PC-9 (cell line): ENCODE data around the gene ANTXR2. TPM values are rescaled to one million over a fixed set of nuclear protein-coding genes. Genes with fewer than 3 reads are reported as not detected.

Source experiments
- BruUV-seq: library from RNA; stranded (reverse); fragments of 400-500 nt; replicated peaks from 2 replicates; lab custom pipeline; 2021; lab: Mats Ljungman, UMichigan
- CTCF ChIA-PET: fragments of 300-600 bp; sonication (Branson Sonifier 250); formaldehyde crosslinking; loops from one replicate; lab custom pipeline; 2022; ENCODE audit warnings: antibody characterized with exemption; lab: Charles Lee
- POLR2A ChIA-PET: fragments of 300-600 bp; sonication (Branson Sonifier 250); formaldehyde crosslinking; loops from one replicate; lab custom pipeline; 2022; ENCODE audit warnings: antibody characterized with exemption; ENCODE audit not compliant: unreplicated experiment; lab: Charles Lee
- DNase-seq, 2 experiments: peaks; one replicate each; pipeline versions ENCODE4 v3.0.0 to v3.0.0-alpha.2; 2015 to 2022; ENCODE audit warnings: mixed read lengths in 1 of 2
- H2AFZ ChIP-seq: fragments of 200-600 bp; sonication (generic); 2 replicates; pipeline ENCODE4 v1.8.1; 2017; ENCODE audit warnings: antibody characterized with exemption
- H3F3A ChIP-seq: fragments of 200-600 bp; sonication (generic); 2 replicates; pipeline ENCODE4 v1.8.1; 2017; ENCODE audit warnings: antibody characterized with exemption, mild to moderate bottlenecking, low read depth; ENCODE audit not compliant: insufficient read depth
- H3K27ac ChIP-seq: fragments of 200-600 bp; sonication (generic); 2 replicates; pipeline ENCODE4 v1.6.1; 2016; ENCODE audit warnings: mixed run types
- H3K27me3 ChIP-seq: fragments of 200-600 bp; sonication (generic); 2 replicates; pipeline ENCODE4 v1.6.1; 2016; ENCODE audit warnings: low read depth, mixed run types; ENCODE audit not compliant: insufficient read depth
- H3K36me3 ChIP-seq: fragments of 200-600 bp; sonication (generic); 2 replicates; pipeline ENCODE4 v1.6.1; 2016; ENCODE audit warnings: low read depth, mixed run types
- H3K4me1 ChIP-seq: fragments of 200-600 bp; sonication (generic); replicated peaks from 2 replicates; pipeline ENCODE4 v1.6.1; 2016; ENCODE audit warnings: mixed run types; ENCODE audit not compliant: insufficient read depth
- H3K4me2 ChIP-seq: fragments of 200-600 bp; sonication (generic); 2 replicates; pipeline ENCODE4 v1.6.1; 2017; ENCODE audit warnings: mixed run types
- H3K4me3 ChIP-seq: fragments of 200-600 bp; sonication (generic); 2 replicates; pipeline ENCODE4 v1.6.1; 2016; ENCODE audit warnings: mixed run types
- H3K79me2 ChIP-seq: fragments of 200-600 bp; sonication (generic); 2 replicates; pipeline ENCODE4 v1.6.1; 2017; ENCODE audit warnings: low read depth, mixed run types
- H3K9me2 ChIP-seq: fragments of 200-600 bp; sonication (generic); 2 replicates; pipeline ENCODE4 v1.8.1; 2017; ENCODE audit warnings: mild to moderate bottlenecking; ENCODE audit not compliant: insufficient read depth
- H3K9me3 ChIP-seq: fragments of 200-600 bp; sonication (generic); 2 replicates; pipeline ENCODE4 v1.8.1; 2016; ENCODE audit warnings: low read depth; ENCODE audit not compliant: insufficient read depth
- H4K20me1 ChIP-seq: fragments of 200-600 bp; sonication (generic); 2 replicates; pipeline ENCODE4 v1.8.1; 2017; ENCODE audit not compliant: insufficient read depth
- EZH2 ChIP-seq: fragments of 200-600 bp; sonication (generic); IDR thresholded peaks from 2 replicates; pipeline ENCODE4 v1.8.0; 2017; ENCODE audit warnings: antibody characterized with exemption, low read depth
- intact Hi-C: fragments of 100-400 bp; cut with micrococcal nuclease; formaldehyde crosslinking; loops from one replicate; pipeline ENCODE4 v1.10.0; 2022; ENCODE audit not compliant: unreplicated experiment
- total RNA-seq: library from RNA; stranded (reverse); gene quantifications from 2 replicates; pipeline ENCODE4 v1.2.3, GENCODE V29; 2021
- TF ChIP-seq, protein P1 (sequence below): fragments of 200-600 bp; sonication (generic); conservative IDR thresholded peaks from 2 replicates; pipeline ENCODE4 v1.6.1; 2017; ENCODE audit warnings: mixed run types, antibody characterized with exemption, mild to moderate bottlenecking, moderate library complexity

ANTXR2 gene
- total RNA-seq, 1 experiment from 2014 or later = 2.0 TPM

DNA sequence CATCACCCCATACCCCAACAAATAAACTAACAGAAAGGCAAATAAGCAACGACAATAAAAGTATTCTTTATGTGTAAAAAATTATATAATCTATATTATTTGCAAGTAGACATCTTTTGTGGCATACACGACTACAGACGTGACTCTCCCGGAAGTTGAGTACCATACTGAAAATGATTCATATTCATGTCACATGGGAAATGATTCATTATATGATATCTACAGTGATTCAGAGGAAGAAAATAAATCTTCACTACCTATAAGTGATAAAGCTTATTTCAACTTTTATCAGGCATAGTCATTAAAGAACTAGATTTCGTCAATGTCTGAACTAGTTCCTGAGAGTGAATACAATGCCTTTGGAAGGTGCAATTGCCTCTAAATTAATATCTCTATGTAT is 4.6 kb upstream of the ANTXR2 start:
- no peaks in the 10 kb centered on the region for H3K9me2 ChIP-seq
- no peaks in the 10 kb centered on the region for H3K36me3 ChIP-seq
- TF ChIP-seq, protein P1, sequence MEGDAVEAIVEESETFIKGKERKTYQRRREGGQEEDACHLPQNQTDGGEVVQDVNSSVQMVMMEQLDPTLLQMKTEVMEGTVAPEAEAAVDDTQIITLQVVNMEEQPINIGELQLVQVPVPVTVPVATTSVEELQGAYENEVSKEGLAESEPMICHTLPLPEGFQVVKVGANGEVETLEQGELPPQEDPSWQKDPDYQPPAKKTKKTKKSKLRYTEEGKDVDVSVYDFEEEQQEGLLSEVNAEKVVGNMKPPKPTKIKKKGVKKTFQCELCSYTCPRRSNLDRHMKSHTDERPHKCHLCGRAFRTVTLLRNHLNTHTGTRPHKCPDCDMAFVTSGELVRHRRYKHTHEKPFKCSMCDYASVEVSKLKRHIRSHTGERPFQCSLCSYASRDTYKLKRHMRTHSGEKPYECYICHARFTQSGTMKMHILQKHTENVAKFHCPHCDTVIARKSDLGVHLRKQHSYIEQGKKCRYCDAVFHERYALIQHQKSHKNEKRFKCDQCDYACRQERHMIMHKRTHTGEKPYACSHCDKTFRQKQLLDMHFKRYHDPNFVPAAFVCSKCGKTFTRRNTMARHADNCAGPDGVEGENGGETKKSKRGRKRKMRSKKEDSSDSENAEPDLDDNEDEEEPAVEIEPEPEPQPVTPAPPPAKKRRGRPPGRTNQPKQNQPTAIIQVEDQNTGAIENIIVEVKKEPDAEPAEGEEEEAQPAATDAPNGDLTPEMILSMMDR = no peak
- no peak for TF ChIP-seq EZH2
- peaks cover 14% of the 10 kb centered on the region for H3K4me1 ChIP-seq
- no peak for DNase-seq
- H3F3A ChIP-seq = no peaks in the 10 kb centered on the region
- BruUV-seq = no TSS peak
- no peak overlapping the region for H2AFZ ChIP-seq
- H3K4me2 ChIP-seq = no peak overlapping the region
- no peak overlapping the region for H3K27ac ChIP-seq
- intact Hi-C loops = loop anchor here (10.0 kb wide), 1 partner anchor 107 kb away; no protein-coding TSS in a partner anchor
- H4K20me1 ChIP-seq = no peaks in the 10 kb centered on the region
- H3K27me3 ChIP-seq = no peaks in the 10 kb centered on the region
- POLR2A ChIA-PET = no interaction called here
- no peak overlapping the region for H3K4me3 ChIP-seq
- no peaks in the 10 kb centered on the region for H3K79me2 ChIP-seq
- peaks cover 3% of the 10 kb centered on the region; the same call in 1 of the 2 replicates for H3K9me3 ChIP-seq
- CTCF ChIA-PET = no interaction called here

DNA sequence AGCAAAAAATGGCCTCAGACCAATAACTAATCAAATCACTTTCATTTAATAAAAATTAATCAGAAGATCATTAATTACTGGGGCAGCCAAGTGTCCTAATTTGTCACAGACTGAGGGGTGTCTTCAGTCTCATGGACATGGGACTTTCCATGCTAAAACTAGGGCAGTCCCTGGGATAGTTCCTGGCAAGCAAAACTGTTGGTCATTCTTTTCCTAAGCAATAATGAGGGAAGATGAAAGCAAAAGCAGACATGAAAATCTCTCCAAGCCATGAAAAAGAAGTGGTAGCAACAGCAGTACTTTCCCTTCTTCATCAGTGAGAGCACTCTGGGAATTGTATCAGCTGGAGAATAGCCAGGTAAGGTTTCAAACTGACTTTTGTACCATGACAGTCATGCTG is 3.7 kb upstream of the ANTXR2 start:
- H3F3A ChIP-seq = no peaks in the 10 kb centered on the region
- no peaks in the 10 kb centered on the region for H3K9me2 ChIP-seq
- H3K79me2 ChIP-seq = no peaks in the 10 kb centered on the region
- intact Hi-C loops = loop anchor here (10.0 kb wide), 1 partner anchor 108 kb away; no protein-coding TSS in a partner anchor
- CTCF ChIA-PET = no interaction called here
- no peaks in the 10 kb centered on the region for H3K27me3 ChIP-seq
- peaks cover 14% of the 10 kb centered on the region for H3K4me1 ChIP-seq
- H4K20me1 ChIP-seq = no peaks in the 10 kb centered on the region
- no peak overlapping the region for H3K4me3 ChIP-seq
- TF ChIP-seq, protein P1 = no peak
- no peak for TF ChIP-seq EZH2
- H3K27ac ChIP-seq = no peak overlapping the region
- H2AFZ ChIP-seq = no peak overlapping the region
- no peaks in the 10 kb centered on the region for H3K36me3 ChIP-seq
- POLR2A ChIA-PET = no interaction called here
- no peaks in the 10 kb centered on the region for H3K9me3 ChIP-seq
- DNase-seq = no peak
- no peak overlapping the region for H3K4me2 ChIP-seq
- no TSS peak for BruUV-seq

DNA sequence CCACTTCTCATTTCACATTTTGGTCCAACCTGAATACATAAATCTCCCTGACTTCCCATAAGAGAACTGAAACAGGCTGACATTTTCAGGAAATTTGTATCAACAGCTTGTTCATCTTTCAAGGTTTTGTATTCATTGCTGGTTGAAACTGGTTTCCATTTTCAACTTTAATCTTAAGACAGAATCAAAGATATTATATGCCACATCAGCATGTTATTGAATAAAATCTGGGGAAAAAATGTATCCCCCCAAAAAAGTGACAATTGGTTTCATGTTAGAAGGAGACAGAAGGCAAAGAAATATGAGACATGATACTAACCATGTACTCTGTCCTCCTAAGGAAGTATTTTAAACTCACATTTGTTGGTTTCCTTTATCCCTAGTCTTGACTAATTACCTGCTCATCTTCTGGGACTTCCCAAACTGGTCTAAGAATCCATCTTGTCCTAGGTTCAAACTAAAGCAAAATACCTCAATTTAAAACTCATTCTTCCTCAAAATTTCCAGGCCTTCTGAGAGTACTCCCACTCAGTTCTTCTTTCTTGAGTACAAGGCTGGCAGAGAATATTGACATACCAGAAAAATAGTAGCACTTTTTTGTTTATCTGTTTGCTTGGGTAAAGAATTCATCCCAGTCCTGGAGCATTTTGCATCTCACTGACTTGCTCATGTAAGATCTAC is 3.1 kb upstream of the ANTXR2 start:
- H3F3A ChIP-seq = no peaks in the 10 kb centered on the region; the same call in 1 of the 2 replicates
- H3K79me2 ChIP-seq = no peaks in the 10 kb centered on the region
- H3K4me3 ChIP-seq = no peak overlapping the region
- no peaks in the 10 kb centered on the region for H3K36me3 ChIP-seq
- peaks cover 14% of the 10 kb centered on the region for H3K4me1 ChIP-seq
- TF ChIP-seq EZH2 = no peak
- TF ChIP-seq, protein P1 = no peak
- intact Hi-C loops = loop anchor here (10.0 kb wide), 1 partner anchor 109 kb away; no protein-coding TSS in a partner anchor
- H3K27me3 ChIP-seq = no peaks in the 10 kb centered on the region
- no peaks in the 10 kb centered on the region for H4K20me1 ChIP-seq
- no peaks in the 10 kb centered on the region for H3K9me3 ChIP-seq
- CTCF ChIA-PET = no interaction called here
- H2AFZ ChIP-seq = no peak overlapping the region
- no TSS peak for BruUV-seq
- no peaks in the 10 kb centered on the region for H3K9me2 ChIP-seq
- H3K4me2 ChIP-seq = no peak overlapping the region
- H3K27ac ChIP-seq = no peak overlapping the region
- no peak for DNase-seq
- POLR2A ChIA-PET = no interaction called here
